WTC11 (cell line): Measurements from ENCODE around the gene EZR. TPM values are rescaled to one million over a fixed set of nuclear protein-coding genes. Genes with fewer than 3 reads are reported as not detected.

Experiments
- ATAC-seq: fragments of 200-7000 bp; cut with Tn5 transposase; 2 replicates; pipeline ENCODE4 v1.10.0; 2021; ENCODE audit warnings: mild to moderate bottlenecking, moderate library complexity
- CTCF ChIA-PET: fragments of 300-600 bp; sonication (Branson Sonifier 250); formaldehyde crosslinking; loops from one replicate; lab custom pipeline; 2021; ENCODE audit warnings: antibody characterized with exemption; lab: Charles Lee
- POLR2A ChIA-PET: fragments of 350-600 bp; sonication (Branson Sonifier 250); formaldehyde crosslinking; loops from one replicate; lab custom pipeline; 2021; ENCODE audit warnings: antibody characterized with exemption; lab: Charles Lee
- DNase-seq: peaks from one replicate; pipeline ENCODE4 v3.0.0; 2021; ENCODE audit warnings: low spot score
- H3K27ac Mint-ChIP-seq: 2 replicates; pipeline ENCODE4 v1.8.0; 2021; ENCODE audit warnings: mixed read lengths
- H3K27me3 Mint-ChIP-seq: 2 replicates; pipeline ENCODE4 v1.8.0; 2021; ENCODE audit warnings: low read depth, mild to moderate bottlenecking, moderate library complexity, mixed read lengths
- H3K36me3 Mint-ChIP-seq: 2 replicates; pipeline ENCODE4 v1.8.0; 2021; ENCODE audit warnings: mixed read lengths
- H3K4me1 Mint-ChIP-seq: 2 replicates; pipeline ENCODE4 v1.8.0; 2022; ENCODE audit warnings: mixed read lengths
- H3K4me3 Mint-ChIP-seq: 2 replicates; pipeline ENCODE4 v1.8.0; 2021; ENCODE audit warnings: mild to moderate bottlenecking, moderate library complexity, mixed read lengths
- H3K9me3 Mint-ChIP-seq: 2 replicates; pipeline ENCODE4 v1.8.0; 2021; ENCODE audit warnings: mixed read lengths
- CREM ChIP-seq: sonication (generic); formaldehyde crosslinking; IDR thresholded peaks from 2 replicates; pipeline ENCODE4 v1.8.1; 2022; ENCODE audit warnings: mild to moderate bottlenecking, missing genetic modification reagents, moderate library complexity
- FOXJ3 ChIP-seq: sonication (generic); formaldehyde crosslinking; IDR thresholded peaks from 2 replicates; pipeline ENCODE4 v1.9.0; 2021; ENCODE audit warnings: missing genetic modification reagents, mild to moderate bottlenecking, borderline replicate concordance
- IRF2 ChIP-seq: sonication (generic); formaldehyde crosslinking; IDR thresholded peaks from 2 replicates; pipeline ENCODE4 v1.8.0; 2022; ENCODE audit warnings: low read depth, missing genetic modification reagents, borderline replicate concordance
- MYBL2 ChIP-seq: sonication (generic); formaldehyde crosslinking; IDR thresholded peaks from 2 replicates; pipeline ENCODE4 v1.8.1; 2023; ENCODE audit warnings: mild to moderate bottlenecking, moderate library complexity, missing genetic modification reagents
- NFE2L1 ChIP-seq: sonication (generic); formaldehyde crosslinking; IDR thresholded peaks from 2 replicates; pipeline ENCODE4 v1.8.1; 2023; ENCODE audit warnings: missing genetic modification reagents
- TEAD4 ChIP-seq: sonication (generic); formaldehyde crosslinking; IDR thresholded peaks from 2 replicates; pipeline ENCODE4 v1.8.0; 2022; ENCODE audit warnings: mild to moderate bottlenecking, missing genetic modification reagents
- TP53 ChIP-seq: sonication (generic); formaldehyde crosslinking; IDR thresholded peaks from 2 replicates; pipeline ENCODE4 v1.8.1; 2023; ENCODE audit warnings: mild to moderate bottlenecking, missing genetic modification reagents
- ZNF416 ChIP-seq: fragments of 250-450 bp; sonication (Bioruptor Pico); IDR thresholded peaks from 2 replicates; pipeline ENCODE4 v1.9.0; 2021; ENCODE audit warnings: mild to moderate bottlenecking, inconsistent platforms
- ZNF671 ChIP-seq: fragments of 250-450 bp; sonication (Bioruptor Pico); IDR thresholded peaks from 2 replicates; pipeline ENCODE4 v1.8.0; 2021; ENCODE audit warnings: mild to moderate bottlenecking
- total RNA-seq: library from RNA; stranded (reverse); gene quantifications from 3 replicates; pipeline ENCODE4 v1.2.3, GENCODE V29; 2021
- TF ChIP-seq, protein P1 (sequence below): sonication (generic); formaldehyde crosslinking; IDR thresholded peaks from 2 replicates; pipeline ENCODE4 v1.8.1; 2023; ENCODE audit warnings: mild to moderate bottlenecking, missing genetic modification reagents, moderate library complexity
- TF ChIP-seq, protein P2 (sequence below): sonication (generic); formaldehyde crosslinking; conservative IDR thresholded peaks from 2 replicates; pipeline ENCODE4 v1.8.1; 2023; ENCODE audit warnings: mild to moderate bottlenecking, low read depth, missing genetic modification reagents, moderate library complexity
- TF ChIP-seq, protein P3 (sequence below): fragments of 250-450 bp; sonication (Bioruptor Pico); IDR thresholded peaks from 2 replicates; pipeline ENCODE4 v1.9.0; 2021; ENCODE audit warnings: mild to moderate bottlenecking
- TF ChIP-seq, protein P4 (sequence below): sonication (generic); formaldehyde crosslinking; IDR thresholded peaks from 2 replicates; pipeline ENCODE4 v1.8.1; 2022; ENCODE audit warnings: low read depth, mild to moderate bottlenecking, moderate library complexity, missing genetic modification reagents, borderline replicate concordance
- TF ChIP-seq, protein P5 (sequence below): fragments of 250-450 bp; sonication (Bioruptor Pico); conservative IDR thresholded peaks from 2 replicates; pipeline ENCODE4 v1.9.0; 2021; ENCODE audit warnings: mild to moderate bottlenecking
- TF ChIP-seq, protein P6 (sequence below): sonication (generic); formaldehyde crosslinking; IDR thresholded peaks from 2 replicates; pipeline ENCODE4 v1.8.1; 2022; ENCODE audit warnings: mild to moderate bottlenecking, moderate library complexity, missing genetic modification reagents

Gene EZR
- total RNA-seq, 1 experiment from 2014 or later = 215 TPM

DNA sequence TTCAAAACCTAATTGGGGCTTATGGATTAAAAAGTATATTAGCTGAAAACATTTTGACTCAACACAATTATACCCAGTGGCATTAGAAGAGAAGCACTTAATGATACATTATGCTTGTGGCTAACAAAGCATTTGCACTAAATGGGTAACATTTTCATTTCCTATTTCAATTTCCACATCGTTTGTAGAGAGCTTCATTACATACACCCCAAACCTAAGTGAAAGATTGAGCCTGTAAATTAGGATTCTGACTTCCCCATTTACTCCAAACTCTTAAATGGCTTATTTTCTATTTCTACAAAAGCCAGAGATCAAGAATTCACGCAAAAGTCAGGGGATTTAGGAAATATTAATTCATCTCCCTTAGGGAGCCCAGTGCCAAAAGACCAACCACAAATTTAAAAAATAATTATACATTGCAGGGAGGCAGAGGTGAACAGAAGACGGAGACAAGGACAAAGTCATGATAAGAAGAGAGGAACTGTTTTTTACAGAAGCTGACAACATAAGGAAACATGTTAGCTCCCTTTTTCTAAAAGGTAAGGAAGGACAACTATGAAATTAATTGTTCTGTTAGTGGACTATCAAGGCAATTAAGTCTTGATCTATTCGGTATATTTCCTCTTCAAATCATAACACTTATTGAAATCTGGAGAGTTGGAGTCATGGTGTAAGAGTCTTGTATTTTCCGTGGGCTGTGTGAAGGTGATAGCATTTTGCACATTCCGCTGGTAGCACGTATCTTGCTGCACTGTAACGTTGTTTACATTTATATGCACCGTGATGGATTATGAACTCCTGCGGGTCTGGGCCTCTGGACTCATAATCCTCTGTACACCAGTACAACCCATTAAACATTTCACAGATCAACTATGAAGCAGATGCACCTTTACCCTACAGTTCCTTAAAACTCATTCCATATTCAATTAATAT lies 24.8 kb upstream of the EZR start:
- H3K4me3 Mint-ChIP-seq = no peak overlapping the region
- TF ChIP-seq TEAD4 (no peak), MYBL2 (CRISPR knock-in tag) (no peak), TP53 (CRISPR knock-in tag) (no peak), CREM (CRISPR knock-in tag) (no peak), NFE2L1 (CRISPR knock-in tag) (no peak), IRF2 (CRISPR knock-in tag) (no peak), FOXJ3 (CRISPR knock-in tag) (no peak), ZNF416 (no peak), ZNF671 (CRISPR knock-in tag) (no peak)
- TF ChIP-seq, protein P1, sequence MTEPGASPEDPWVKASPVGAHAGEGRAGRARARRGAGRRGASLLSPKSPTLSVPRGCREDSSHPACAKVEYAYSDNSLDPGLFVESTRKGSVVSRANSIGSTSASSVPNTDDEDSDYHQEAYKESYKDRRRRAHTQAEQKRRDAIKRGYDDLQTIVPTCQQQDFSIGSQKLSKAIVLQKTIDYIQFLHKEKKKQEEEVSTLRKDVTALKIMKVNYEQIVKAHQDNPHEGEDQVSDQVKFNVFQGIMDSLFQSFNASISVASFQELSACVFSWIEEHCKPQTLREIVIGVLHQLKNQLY = no peak
- TF ChIP-seq, protein P2, sequence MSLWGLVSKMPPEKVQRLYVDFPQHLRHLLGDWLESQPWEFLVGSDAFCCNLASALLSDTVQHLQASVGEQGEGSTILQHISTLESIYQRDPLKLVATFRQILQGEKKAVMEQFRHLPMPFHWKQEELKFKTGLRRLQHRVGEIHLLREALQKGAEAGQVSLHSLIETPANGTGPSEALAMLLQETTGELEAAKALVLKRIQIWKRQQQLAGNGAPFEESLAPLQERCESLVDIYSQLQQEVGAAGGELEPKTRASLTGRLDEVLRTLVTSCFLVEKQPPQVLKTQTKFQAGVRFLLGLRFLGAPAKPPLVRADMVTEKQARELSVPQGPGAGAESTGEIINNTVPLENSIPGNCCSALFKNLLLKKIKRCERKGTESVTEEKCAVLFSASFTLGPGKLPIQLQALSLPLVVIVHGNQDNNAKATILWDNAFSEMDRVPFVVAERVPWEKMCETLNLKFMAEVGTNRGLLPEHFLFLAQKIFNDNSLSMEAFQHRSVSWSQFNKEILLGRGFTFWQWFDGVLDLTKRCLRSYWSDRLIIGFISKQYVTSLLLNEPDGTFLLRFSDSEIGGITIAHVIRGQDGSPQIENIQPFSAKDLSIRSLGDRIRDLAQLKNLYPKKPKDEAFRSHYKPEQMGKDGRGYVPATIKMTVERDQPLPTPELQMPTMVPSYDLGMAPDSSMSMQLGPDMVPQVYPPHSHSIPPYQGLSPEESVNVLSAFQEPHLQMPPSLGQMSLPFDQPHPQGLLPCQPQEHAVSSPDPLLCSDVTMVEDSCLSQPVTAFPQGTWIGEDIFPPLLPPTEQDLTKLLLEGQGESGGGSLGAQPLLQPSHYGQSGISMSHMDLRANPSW (CRISPR knock-in tag) = no peak
- TF ChIP-seq, protein P3, sequence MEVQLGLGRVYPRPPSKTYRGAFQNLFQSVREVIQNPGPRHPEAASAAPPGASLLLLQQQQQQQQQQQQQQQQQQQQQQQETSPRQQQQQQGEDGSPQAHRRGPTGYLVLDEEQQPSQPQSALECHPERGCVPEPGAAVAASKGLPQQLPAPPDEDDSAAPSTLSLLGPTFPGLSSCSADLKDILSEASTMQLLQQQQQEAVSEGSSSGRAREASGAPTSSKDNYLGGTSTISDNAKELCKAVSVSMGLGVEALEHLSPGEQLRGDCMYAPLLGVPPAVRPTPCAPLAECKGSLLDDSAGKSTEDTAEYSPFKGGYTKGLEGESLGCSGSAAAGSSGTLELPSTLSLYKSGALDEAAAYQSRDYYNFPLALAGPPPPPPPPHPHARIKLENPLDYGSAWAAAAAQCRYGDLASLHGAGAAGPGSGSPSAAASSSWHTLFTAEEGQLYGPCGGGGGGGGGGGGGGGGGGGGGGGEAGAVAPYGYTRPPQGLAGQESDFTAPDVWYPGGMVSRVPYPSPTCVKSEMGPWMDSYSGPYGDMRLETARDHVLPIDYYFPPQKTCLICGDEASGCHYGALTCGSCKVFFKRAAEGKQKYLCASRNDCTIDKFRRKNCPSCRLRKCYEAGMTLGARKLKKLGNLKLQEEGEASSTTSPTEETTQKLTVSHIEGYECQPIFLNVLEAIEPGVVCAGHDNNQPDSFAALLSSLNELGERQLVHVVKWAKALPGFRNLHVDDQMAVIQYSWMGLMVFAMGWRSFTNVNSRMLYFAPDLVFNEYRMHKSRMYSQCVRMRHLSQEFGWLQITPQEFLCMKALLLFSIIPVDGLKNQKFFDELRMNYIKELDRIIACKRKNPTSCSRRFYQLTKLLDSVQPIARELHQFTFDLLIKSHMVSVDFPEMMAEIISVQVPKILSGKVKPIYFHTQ (CRISPR knock-in tag) = no peak
- TF ChIP-seq, protein P4, sequence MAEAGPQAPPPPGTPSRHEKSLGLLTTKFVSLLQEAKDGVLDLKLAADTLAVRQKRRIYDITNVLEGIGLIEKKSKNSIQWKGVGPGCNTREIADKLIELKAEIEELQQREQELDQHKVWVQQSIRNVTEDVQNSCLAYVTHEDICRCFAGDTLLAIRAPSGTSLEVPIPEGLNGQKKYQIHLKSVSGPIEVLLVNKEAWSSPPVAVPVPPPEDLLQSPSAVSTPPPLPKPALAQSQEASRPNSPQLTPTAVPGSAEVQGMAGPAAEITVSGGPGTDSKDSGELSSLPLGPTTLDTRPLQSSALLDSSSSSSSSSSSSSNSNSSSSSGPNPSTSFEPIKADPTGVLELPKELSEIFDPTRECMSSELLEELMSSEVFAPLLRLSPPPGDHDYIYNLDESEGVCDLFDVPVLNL (CRISPR knock-in tag) = no peak
- TF ChIP-seq, protein P5, sequence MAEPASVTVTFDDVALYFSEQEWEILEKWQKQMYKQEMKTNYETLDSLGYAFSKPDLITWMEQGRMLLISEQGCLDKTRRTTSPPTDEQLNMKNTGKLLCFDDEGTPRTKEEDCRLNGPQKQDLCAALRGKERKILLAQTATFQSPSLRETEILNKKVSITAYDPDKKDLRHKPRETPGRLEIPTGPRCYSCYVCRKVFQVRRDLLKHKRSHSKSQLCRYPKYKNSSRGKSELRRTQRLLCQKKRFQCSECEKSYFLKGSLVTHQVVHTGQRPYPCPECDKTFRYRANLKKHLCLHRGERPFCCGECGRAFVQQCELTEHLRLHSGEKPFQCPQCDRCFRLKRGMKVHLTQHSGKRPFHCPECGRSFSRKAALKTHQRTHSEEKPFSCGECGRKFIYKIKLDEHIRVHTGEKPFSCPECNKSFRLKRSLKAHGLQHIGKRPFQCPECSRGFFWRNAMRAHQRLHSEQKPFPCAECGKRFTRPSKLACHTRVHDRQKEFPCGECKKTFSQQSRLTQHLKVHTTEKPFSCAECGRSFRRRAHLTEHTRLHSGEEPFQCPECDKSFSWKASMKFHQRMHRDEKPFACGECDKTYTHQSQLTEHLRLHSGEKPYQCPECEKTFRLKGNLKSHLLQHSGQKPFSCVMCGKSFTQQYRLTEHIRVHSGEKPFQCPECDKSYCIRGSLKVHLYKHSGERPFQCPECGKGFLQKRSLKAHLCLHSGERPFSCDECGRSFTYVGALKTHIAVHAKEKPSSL (CRISPR knock-in tag) = no peak
- TF ChIP-seq, protein P6, sequence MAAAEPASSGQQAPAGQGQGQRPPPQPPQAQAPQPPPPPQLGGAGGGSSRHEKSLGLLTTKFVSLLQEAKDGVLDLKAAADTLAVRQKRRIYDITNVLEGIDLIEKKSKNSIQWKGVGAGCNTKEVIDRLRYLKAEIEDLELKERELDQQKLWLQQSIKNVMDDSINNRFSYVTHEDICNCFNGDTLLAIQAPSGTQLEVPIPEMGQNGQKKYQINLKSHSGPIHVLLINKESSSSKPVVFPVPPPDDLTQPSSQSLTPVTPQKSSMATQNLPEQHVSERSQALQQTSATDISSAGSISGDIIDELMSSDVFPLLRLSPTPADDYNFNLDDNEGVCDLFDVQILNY (CRISPR knock-in tag) = no peak
- TF ChIP-seq, all 79 proteins: peak for 0
- Mint-ChIP-seq H3K27ac (no peak overlapping the region), H3K4me1 (peaks cover 3% of the 10 kb centered on the region; the same call in 1 of the 2 replicates), H3K9me3 (peaks cover 15% of the 10 kb centered on the region), H3K27me3 (no peaks in the 10 kb centered on the region), H3K36me3 (peaks cover 5% of the 10 kb centered on the region; the same call in 1 of the 2 replicates)
- DNase-seq = no peak
- ChIA-PET POLR2A (interaction anchor here (0.6 to 1.0 kb wide), 2 partner anchors 12 to 15 kb away, joined by 3 read pairs; no protein-coding TSS in a partner anchor), CTCF (no interaction called here)
- no peak for ATAC-seq
